ENCODE data around the gene DGKD.

DNA sequence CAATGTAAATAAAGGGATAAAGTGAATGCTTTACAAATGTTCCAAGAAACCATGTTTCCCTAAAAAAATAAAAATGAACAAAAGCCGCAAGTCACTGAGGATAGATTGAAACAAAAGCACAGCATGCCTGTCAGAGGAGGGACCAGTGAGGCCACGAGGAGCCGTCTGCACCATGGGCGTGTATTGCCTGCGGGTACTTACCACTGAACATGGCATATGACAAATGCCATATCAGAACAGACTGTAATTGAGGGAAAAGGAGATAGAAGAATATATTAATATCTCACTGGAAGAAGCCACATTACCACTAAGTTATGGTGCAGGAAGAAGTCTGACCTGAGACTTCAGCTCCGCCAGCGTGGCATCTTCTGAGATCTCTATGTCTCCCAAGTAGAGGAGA is 136.5 kb downstream of the DGKD start:
- TF ChIP-seq, protein P1, sequence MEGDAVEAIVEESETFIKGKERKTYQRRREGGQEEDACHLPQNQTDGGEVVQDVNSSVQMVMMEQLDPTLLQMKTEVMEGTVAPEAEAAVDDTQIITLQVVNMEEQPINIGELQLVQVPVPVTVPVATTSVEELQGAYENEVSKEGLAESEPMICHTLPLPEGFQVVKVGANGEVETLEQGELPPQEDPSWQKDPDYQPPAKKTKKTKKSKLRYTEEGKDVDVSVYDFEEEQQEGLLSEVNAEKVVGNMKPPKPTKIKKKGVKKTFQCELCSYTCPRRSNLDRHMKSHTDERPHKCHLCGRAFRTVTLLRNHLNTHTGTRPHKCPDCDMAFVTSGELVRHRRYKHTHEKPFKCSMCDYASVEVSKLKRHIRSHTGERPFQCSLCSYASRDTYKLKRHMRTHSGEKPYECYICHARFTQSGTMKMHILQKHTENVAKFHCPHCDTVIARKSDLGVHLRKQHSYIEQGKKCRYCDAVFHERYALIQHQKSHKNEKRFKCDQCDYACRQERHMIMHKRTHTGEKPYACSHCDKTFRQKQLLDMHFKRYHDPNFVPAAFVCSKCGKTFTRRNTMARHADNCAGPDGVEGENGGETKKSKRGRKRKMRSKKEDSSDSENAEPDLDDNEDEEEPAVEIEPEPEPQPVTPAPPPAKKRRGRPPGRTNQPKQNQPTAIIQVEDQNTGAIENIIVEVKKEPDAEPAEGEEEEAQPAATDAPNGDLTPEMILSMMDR (conservative IDR thresholded peaks at IDR 0.05; ENCODE audit: low read length): no peak
- no peak for TF ChIP-seq EZH2phosphoT487 (IDR thresholded peaks at IDR 0.05; ENCODE audit: borderline replicate concordance)

Measured in Loucy (cell line).